ENCODE measurements around the gene RREB1. TPM values are rescaled to one million over a fixed set of nuclear protein-coding genes. Genes with fewer than 3 reads are reported as not detected.
A peak's percentile ranks its signal among the peaks of the same experiment; 100 is the strongest.

Gene RREB1
- total and polyA plus RNA-seq, 3 donors from 2014 or later = 30.0 to 79.2 (median 75.0) TPM

GRCh38 chr6:7098993-7099392 is 8.8 kb upstream of the RREB1 start:
- intact Hi-C loops (cut with DNase I; ENCODE audit: low total_unique reads) = no loop called here
- Histone ChIP-seq H3K4me3 (no peak overlapping the region), H3K27me3 (no peaks in the 10 kb centered on the region), H3K9me3 (no peaks in the 10 kb centered on the region), H3K36me3 (ENCODE audit: low read depth, missing control alignments) (no peaks in the 10 kb centered on the region), H3K4me1 (no peaks in the 10 kb centered on the region), H3K27ac (no peak overlapping the region)
- no peak for DNase-seq
- TF ChIP-seq CTCF (IDR thresholded peaks at IDR 0.05) (no peak), POLR2A (IDR thresholded peaks at IDR 0.05) (no peak)
- 95 to 98% methylated on average over 2 of the region's 2 CpGs for WGBS, 2 donors

DNA sequence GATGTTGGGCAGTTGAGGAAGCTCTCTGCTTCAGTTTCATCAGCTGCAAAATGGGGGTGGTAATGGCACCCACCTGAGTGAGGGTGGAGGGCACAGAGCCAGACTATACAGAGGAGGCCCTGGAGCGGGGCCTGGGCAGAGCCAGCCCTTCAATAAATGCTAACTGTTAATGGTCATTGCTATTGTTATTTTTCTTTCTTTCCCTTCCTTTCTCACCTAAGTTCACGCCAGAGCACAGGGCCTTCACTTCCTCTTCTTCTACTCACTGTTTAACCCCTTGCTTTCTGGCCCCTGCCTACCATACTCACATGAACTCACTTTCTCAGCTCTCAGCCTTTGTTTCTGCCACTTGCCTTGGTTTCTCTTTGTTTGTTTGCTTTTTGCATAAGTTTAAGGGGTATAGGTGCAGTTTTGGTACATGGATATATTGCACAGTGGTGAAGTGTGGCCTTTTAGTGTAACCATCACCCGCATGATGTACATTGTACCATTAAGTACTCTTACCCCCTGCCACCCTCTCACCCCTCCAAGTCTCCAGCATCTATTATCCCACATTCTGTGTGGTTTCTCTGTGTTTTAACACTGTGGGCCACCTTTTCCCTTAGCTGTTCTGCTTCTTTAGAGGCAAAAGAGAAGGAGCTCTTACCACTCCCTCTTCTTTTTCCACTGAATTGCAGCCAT is 7.5 kb upstream of the RREB1 start:
- 72 to 86% methylated on average over 3 of the region's 3 CpGs for WGBS, 2 donors
- intact Hi-C loops (cut with DNase I; ENCODE audit: low total_unique reads) = no loop called here
- H3K4me3 ChIP-seq = no peak overlapping the region
- no peaks in the 10 kb centered on the region for H3K4me1 ChIP-seq
- no peaks in the 10 kb centered on the region for H3K27me3 ChIP-seq
- H3K27ac ChIP-seq = no peak overlapping the region
- no peak for TF ChIP-seq CTCF (IDR thresholded peaks at IDR 0.05)
- no peak for TF ChIP-seq POLR2A (IDR thresholded peaks at IDR 0.05)
- H3K9me3 ChIP-seq = no peaks in the 10 kb centered on the region
- no peaks in the 10 kb centered on the region for H3K36me3 ChIP-seq (ENCODE audit: low read depth, missing control alignments)
- no peak for DNase-seq

- H3K27me3 ChIP-seq = no peaks in the 10 kb centered on the region
- 93 to 97% methylated on average over 10 of the region's 10 CpGs for WGBS, 2 donors
- H3K9me3 ChIP-seq = no peaks in the 10 kb centered on the region
- no peak overlapping the region for H3K27ac ChIP-seq
- DNase-seq = no peak
- TF ChIP-seq POLR2A (IDR thresholded peaks at IDR 0.05) (no peak), CTCF (IDR thresholded peaks at IDR 0.05) (no peak)
- H3K36me3 ChIP-seq (ENCODE audit: low read depth, missing control alignments) = no peaks in the 10 kb centered on the region
- no peak overlapping the region for H3K4me3 ChIP-seq
- intact Hi-C loops (cut with DNase I; ENCODE audit: low total_unique reads) = no loop called here
- H3K4me1 ChIP-seq = no peaks in the 10 kb centered on the region
Observed at GRCh38 chr6:7100753-7101081, 7.0 kb upstream of the RREB1 start.

GRCh38 chr6:7101290-7101689 is 6.5 kb upstream of the RREB1 start:
- peak; percentile 63 for DNase-seq
- TF ChIP-seq POLR2A (IDR thresholded peaks at IDR 0.05) (no peak), CTCF (IDR thresholded peaks at IDR 0.05) (no peak)
- Histone ChIP-seq H3K4me3 (no peak overlapping the region), H3K36me3 (ENCODE audit: low read depth, missing control alignments) (no peaks in the 10 kb centered on the region), H3K9me3 (no peaks in the 10 kb centered on the region), H3K27ac (no peak overlapping the region), H3K27me3 (no peaks in the 10 kb centered on the region), H3K4me1 (no peaks in the 10 kb centered on the region)
- WGBS, 2 donors = 52 to 77% methylated on average over 8 of the region's 8 CpGs
- intact Hi-C loops (cut with DNase I; ENCODE audit: low total_unique reads) = no loop called here

GRCh38 chr6:7104752-7105151 is 3.0 kb upstream of the RREB1 start:
- H3K4me1 ChIP-seq = no peaks in the 10 kb centered on the region
- H3K36me3 ChIP-seq (ENCODE audit: low read depth, missing control alignments) = no peaks in the 10 kb centered on the region
- no peak overlapping the region for H3K27ac ChIP-seq
- H3K4me3 ChIP-seq = no peak overlapping the region
- no peaks in the 10 kb centered on the region for H3K27me3 ChIP-seq
- WGBS, 2 donors = 96 to 97% methylated on average over 3 of the region's 3 CpGs
- DNase-seq = no peak
- H3K9me3 ChIP-seq = no peaks in the 10 kb centered on the region
- TF ChIP-seq CTCF (IDR thresholded peaks at IDR 0.05) (no peak), POLR2A (IDR thresholded peaks at IDR 0.05) (no peak)
- intact Hi-C loops (cut with DNase I; ENCODE audit: low total_unique reads) = no loop called here

All from testis (tissue), 3 donors.